Measurements from ENCODE around the gene BTBD2. TPM values are rescaled to one million over a fixed set of nuclear protein-coding genes. Genes with fewer than 3 reads are reported as not detected.

Gene BTBD2
- total and polyA plus RNA-seq, 7 donors, result 31.9 to 82.8 (median 46.2) TPM

- no peak for DNase-seq
- intact Hi-C loops (cut with DNase I), result no loop called here
Observed at GRCh38 chr19:2041433-2041682, 25.8 kb upstream of the BTBD2 start.

GRCh38 chr19:2040647-2041432 lies 25.3 kb upstream of the BTBD2 start:
- Histone ChIP-seq H3K27ac (peak overlapping the region; percentile 91 to 99 (median 96)), H3K27me3 (no peaks in the 10 kb centered on the region), H3K4me3 (peak overlapping the region in 1 of 4 donors; percentile 37), H3K9me3 (no peaks in the 10 kb centered on the region), H3K4me1 (peaks cover 2 to 74% (median 58%) of the 10 kb centered on the region in 4 donors), H3K36me3 (peaks cover 38 to 59% (median 50%) of the 10 kb centered on the region in 4 donors)
- intact Hi-C loops (cut with DNase I), result no loop called here
- 88 to 93% methylated on average over 28 of the region's 28 CpGs for WGBS, 2 donors
- TF ChIP-seq POLR2AphosphoS5 (IDR thresholded peaks at IDR 0.05) (no peak), EP300 (IDR thresholded peaks at IDR 0.05) (no peak), CTCF (IDR thresholded peaks at IDR 0.05) (no peak), POLR2A (IDR thresholded peaks at IDR 0.05) (no peak)
- peak; percentile 69 for DNase-seq

More at GRCh38 chr19:2041433-2041682, 25.8 kb upstream of the BTBD2 start:
- no peak for TF ChIP-seq CTCF (IDR thresholded peaks at IDR 0.05)
- no peak for TF ChIP-seq POLR2A (IDR thresholded peaks at IDR 0.05)
- TF ChIP-seq POLR2AphosphoS5 (IDR thresholded peaks at IDR 0.05), result no peak
- no peak for TF ChIP-seq EP300 (IDR thresholded peaks at IDR 0.05)
- Histone ChIP-seq H3K36me3 (peaks cover 43 to 65% (median 55%) of the 10 kb centered on the region in 4 donors), H3K4me3 (peak overlapping the region; percentile 23 to 48 (median 40)), H3K27ac (peak overlapping the region; percentile 91 to 99 (median 96)), H3K27me3 (no peaks in the 10 kb centered on the region), H3K9me3 (no peaks in the 10 kb centered on the region), H3K4me1 (peaks cover 2 to 79% (median 63%) of the 10 kb centered on the region in 4 donors)
- WGBS, 2 donors, result 64 to 72% methylated on average over 6 of the region's 6 CpGs

GRCh38 chr19:2039959-2040646 lies 24.6 kb upstream of the BTBD2 start:
- 84 to 89% methylated on average over 20 of the region's 20 CpGs for WGBS, 2 donors
- no peaks in the 10 kb centered on the region for H3K27me3 ChIP-seq
- peak; percentile 69 for DNase-seq
- intact Hi-C loops (cut with DNase I), result no loop called here
- peaks cover 31 to 52% (median 43%) of the 10 kb centered on the region in 4 donors for H3K36me3 ChIP-seq
- H3K27ac ChIP-seq, result peak overlapping the region; percentile 91 to 99 (median 96)
- no peak overlapping the region for H3K4me3 ChIP-seq
- H3K9me3 ChIP-seq, result peaks cover 0 to 3% (median 0%) of the 10 kb centered on the region in 4 donors
- peaks cover 2 to 67% (median 52%) of the 10 kb centered on the region in 4 donors for H3K4me1 ChIP-seq
- no peak for TF ChIP-seq POLR2A (IDR thresholded peaks at IDR 0.05)
- peak in 1 of 4 donors; percentile 2 for TF ChIP-seq POLR2AphosphoS5 (IDR thresholded peaks at IDR 0.05)

GRCh38 chr19:2039089-2039958 lies 23.8 kb upstream of the BTBD2 start:
- H3K36me3 ChIP-seq, result peaks cover 30 to 45% (median 39%) of the 10 kb centered on the region in 4 donors
- H3K4me3 ChIP-seq, result no peak overlapping the region
- H3K27ac ChIP-seq, result peak overlapping the region; percentile 91 to 99 (median 96)
- no peaks in the 10 kb centered on the region for H3K27me3 ChIP-seq
- TF ChIP-seq POLR2A (IDR thresholded peaks at IDR 0.05) (no peak), CTCF (IDR thresholded peaks at IDR 0.05) (no peak), EP300 (IDR thresholded peaks at IDR 0.05) (no peak), POLR2AphosphoS5 (IDR thresholded peaks at IDR 0.05) (no peak)
- intact Hi-C loops (cut with DNase I), result no loop called here
- H3K9me3 ChIP-seq, result peaks cover 0 to 3% (median 0%) of the 10 kb centered on the region in 4 donors
- H3K4me1 ChIP-seq, result peaks cover 2 to 67% (median 48%) of the 10 kb centered on the region in 4 donors
- DNase-seq, result peak; percentile 68
- WGBS, 2 donors, result 83 to 92% methylated on average over 30 of the region's 30 CpGs

Measured in sigmoid colon (tissue), 7 donors.